ENCODE results near the gene ABCF3. TPM values are rescaled to one million over a fixed set of nuclear protein-coding genes. Genes with fewer than 3 reads are reported as not detected.

ABCF3 gene
- total RNA-seq, 1 experiment from 2014 or later = 79.4 TPM

DNA sequence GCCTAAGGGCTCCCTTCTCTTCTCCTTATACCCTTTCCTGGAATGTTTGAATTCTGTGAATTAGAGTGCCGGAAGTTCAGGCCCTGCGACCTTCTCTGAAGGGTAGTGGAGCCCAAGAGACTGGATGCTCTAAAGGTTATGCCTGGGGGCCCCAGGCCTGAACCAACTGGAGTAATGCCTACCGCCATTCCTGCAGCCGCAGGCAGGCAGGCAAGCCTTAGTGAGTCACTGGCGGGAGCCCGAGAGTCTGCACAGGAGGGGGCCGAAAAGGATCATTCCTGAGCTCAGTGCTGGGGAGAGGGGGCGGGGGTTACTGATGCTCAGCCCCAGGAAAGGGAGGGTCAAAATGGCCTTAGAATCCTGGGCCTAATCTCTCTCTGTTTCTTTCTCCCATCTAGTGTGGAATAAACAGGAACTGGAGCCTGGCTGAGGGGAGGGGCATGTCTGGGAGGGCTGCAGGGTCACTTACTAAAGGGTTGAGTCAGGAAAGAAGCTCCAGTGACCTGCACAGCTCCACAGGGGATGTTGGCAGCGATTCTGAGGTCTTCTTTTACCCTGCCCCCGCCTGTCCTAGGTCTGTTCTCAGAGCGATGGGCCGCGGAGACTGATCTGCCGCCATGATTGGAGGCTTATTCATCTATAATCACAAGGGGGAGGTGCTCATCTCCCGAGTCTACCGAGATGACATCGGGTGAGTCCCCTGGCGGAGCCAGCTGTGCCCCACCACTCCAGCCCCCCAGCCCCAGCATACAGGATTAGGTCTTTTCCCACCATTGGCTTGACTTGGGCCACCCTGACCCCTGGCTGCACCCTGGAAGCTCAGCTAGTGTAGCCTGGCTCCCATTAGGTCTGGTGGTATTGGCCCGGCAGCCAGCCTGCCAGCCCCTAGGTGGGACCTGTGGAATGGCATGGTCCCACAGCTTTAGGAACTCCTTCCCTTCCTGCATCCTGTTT is 9.3 kb upstream of the ABCF3 start:
- Histone ChIP-seq H3K9me3 (no peaks in the 10 kb centered on the region), H3K4me3 (peak overlapping the region; percentile 92), H3K36me3 (peaks cover 71% of the 10 kb centered on the region), H3K27me3 (no peaks in the 10 kb centered on the region)
- peak; percentile 97 for DNase-seq

- H3K27me3 ChIP-seq = no peaks in the 10 kb centered on the region
- no peak for DNase-seq
- H3K9me3 ChIP-seq = no peaks in the 10 kb centered on the region
- H3K4me3 ChIP-seq = no peak overlapping the region
- H3K36me3 ChIP-seq = peaks cover 71% of the 10 kb centered on the region
Observed at GRCh38 chr3:184177331-184177731, 8.7 kb upstream of the ABCF3 start.

GRCh38 chr3:184177767-184178306 is 8.2 kb upstream of the ABCF3 start:
- DNase-seq = no peak
- no peak overlapping the region for H3K4me3 ChIP-seq
- no peaks in the 10 kb centered on the region for H3K27me3 ChIP-seq
- no peaks in the 10 kb centered on the region for H3K9me3 ChIP-seq
- peaks cover 72% of the 10 kb centered on the region for H3K36me3 ChIP-seq

- Histone ChIP-seq H3K9me3 (no peaks in the 10 kb centered on the region), H3K27me3 (no peaks in the 10 kb centered on the region), H3K4me3 (no peak overlapping the region), H3K36me3 (peaks cover 75% of the 10 kb centered on the region)
- no peak for DNase-seq
Observed at GRCh38 chr3:184178521-184179138, 7.4 kb upstream of the ABCF3 start.

DNA sequence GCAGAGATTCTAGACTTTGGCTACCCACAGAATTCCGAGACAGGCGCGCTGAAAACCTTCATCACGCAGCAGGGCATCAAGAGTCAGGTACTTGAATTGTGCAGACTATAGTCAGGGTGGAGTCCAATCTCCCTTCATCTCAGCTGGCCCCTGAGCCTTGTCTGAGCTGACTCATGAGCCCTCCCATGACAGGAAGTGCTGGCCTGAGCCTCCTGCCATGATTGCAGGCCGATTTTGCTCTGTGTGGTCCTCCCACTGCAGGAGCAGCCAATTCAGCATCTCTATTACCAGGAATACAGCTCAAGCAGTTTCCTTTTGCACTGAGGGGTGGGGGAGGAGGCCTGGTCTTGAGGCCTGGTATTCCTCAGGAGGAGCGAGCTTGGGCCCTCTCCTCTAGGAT is 5.8 kb upstream of the ABCF3 start:
- Histone ChIP-seq H3K9me3 (no peaks in the 10 kb centered on the region), H3K4me3 (no peak overlapping the region), H3K36me3 (peaks cover 83% of the 10 kb centered on the region), H3K27me3 (no peaks in the 10 kb centered on the region)
- DNase-seq = peak; percentile 43

DNA sequence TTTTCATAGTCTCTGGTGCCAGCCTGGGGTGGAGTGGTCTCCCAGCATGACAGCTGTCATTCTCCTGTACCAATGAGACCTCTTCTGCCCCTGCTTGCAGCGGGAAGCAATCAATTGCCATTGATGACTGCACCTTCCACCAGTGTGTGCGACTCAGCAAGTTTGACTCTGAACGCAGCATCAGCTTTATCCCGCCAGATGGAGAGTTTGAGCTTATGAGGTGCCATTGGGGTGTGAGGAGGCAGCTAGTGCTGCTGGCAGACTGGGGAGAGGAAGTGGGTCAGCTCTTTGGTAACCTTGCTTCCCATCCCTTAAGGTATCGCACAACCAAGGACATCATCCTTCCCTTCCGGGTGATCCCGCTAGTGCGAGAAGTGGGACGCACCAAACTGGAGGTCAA is 4.4 kb upstream of the ABCF3 start:
- no peaks in the 10 kb centered on the region for H3K27me3 ChIP-seq
- peaks cover 88% of the 10 kb centered on the region for H3K36me3 ChIP-seq
- DNase-seq = no peak
- H3K9me3 ChIP-seq = no peaks in the 10 kb centered on the region
- H3K4me3 ChIP-seq = no peak overlapping the region

DNA sequence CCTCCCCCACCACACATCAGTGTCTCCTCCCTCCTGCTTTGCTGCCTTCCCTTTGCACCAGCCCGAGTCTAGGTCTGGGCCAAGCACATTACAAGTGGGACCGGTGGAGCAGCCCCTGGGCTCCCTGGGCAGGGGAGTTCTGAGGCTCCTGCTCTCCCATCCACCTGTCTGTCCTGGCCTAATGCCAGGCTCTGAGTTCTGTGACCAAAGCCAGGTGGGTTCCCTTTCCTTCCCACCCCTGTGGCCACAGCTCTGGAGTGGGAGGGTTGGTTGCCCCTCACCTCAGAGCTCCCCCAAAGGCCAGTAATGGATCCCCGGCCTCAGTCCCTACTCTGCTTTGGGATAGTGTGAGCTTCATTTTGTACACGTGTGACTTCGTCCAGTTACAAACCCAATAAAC is 2.3 kb upstream of the ABCF3 start:
- peaks cover 85% of the 10 kb centered on the region for H3K36me3 ChIP-seq
- no peak overlapping the region for H3K4me3 ChIP-seq
- DNase-seq = no peak
- no peaks in the 10 kb centered on the region for H3K27me3 ChIP-seq
- H3K9me3 ChIP-seq = no peaks in the 10 kb centered on the region

DNA sequence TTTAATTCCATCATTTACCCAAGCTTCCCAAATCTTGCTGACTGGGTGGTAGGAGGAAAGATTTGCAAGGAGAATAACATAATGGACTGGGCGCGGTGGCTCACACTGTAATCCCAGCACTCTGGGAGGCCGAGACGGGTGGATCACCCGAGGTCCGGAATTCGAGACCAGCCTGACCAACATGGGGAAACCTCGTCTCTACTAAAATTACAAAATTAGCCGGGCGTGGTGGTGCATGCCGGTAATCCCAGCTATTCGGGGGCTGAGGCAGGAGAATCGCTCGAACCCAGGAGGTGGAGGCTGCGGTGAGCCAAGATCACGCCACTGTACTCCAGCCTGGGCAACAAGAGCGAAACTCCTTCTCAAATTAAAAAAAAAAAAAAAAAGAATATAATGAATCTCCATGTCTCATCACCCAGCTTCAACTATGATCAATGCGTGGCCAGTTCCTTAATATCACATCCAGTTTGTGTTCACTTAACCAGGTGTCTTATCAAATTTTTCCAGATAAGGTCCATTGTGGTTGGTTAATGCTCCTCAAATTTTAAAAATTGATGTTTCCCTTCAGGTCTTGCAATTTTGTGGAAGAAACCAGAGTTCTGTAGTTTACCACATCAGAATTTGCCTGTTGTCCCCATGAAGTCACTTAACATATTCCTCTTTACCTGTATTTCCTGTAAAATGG is 1.3 kb upstream of the ABCF3 start:
- Histone ChIP-seq H3K9me3 (no peaks in the 10 kb centered on the region), H3K4me3 (peak overlapping the region; percentile 93), H3K36me3 (peaks cover 86% of the 10 kb centered on the region), H3K27me3 (no peaks in the 10 kb centered on the region)
- no peak for DNase-seq

GRCh38 chr3:184185461-184186183 is 377 bp upstream of the ABCF3 start:
- Histone ChIP-seq H3K36me3 (peaks cover 86% of the 10 kb centered on the region), H3K9me3 (no peaks in the 10 kb centered on the region), H3K4me3 (peak overlapping the region; percentile 93), H3K27me3 (no peaks in the 10 kb centered on the region)
- DNase-seq = peak; percentile 99

- Histone ChIP-seq H3K36me3 (peaks cover 83% of the 10 kb centered on the region), H3K27me3 (no peaks in the 10 kb centered on the region), H3K4me3 (peak overlapping the region; percentile 93), H3K9me3 (no peaks in the 10 kb centered on the region)
- DNase-seq = no peak
Observed at GRCh38 chr3:184186902-184187207, 856 bp downstream of the ABCF3 start.

GRCh38 chr3:184188080-184188479 is 2.1 kb downstream of the ABCF3 start:
- H3K27me3 ChIP-seq = no peaks in the 10 kb centered on the region
- no peak for DNase-seq
- peaks cover 83% of the 10 kb centered on the region for H3K36me3 ChIP-seq
- H3K9me3 ChIP-seq = no peaks in the 10 kb centered on the region
- H3K4me3 ChIP-seq = no peak overlapping the region

- Histone ChIP-seq H3K27me3 (no peaks in the 10 kb centered on the region), H3K9me3 (no peaks in the 10 kb centered on the region), H3K4me3 (no peak overlapping the region), H3K36me3 (peaks cover 81% of the 10 kb centered on the region)
- DNase-seq = no peak
Observed at GRCh38 chr3:184189421-184189820, 3.4 kb downstream of the ABCF3 start.

GRCh38 chr3:184192889-184193288 is 6.9 kb downstream of the ABCF3 start:
- Histone ChIP-seq H3K9me3 (no peaks in the 10 kb centered on the region), H3K36me3 (peaks cover 74% of the 10 kb centered on the region), H3K27me3 (no peaks in the 10 kb centered on the region), H3K4me3 (no peak overlapping the region)
- no peak for DNase-seq

GRCh38 chr3:184193991-184194539 is 8.1 kb downstream of the ABCF3 start:
- Histone ChIP-seq H3K36me3 (peaks cover 62% of the 10 kb centered on the region), H3K9me3 (no peaks in the 10 kb centered on the region), H3K27me3 (no peaks in the 10 kb centered on the region), H3K4me3 (no peak overlapping the region)
- DNase-seq = no peak

- no peaks in the 10 kb centered on the region for H3K27me3 ChIP-seq
Observed at GRCh38 chr3:184196536-184196935, 10.5 kb downstream of the ABCF3 start.

GRCh38 chr3:184198509-184198908 is 12.5 kb downstream of the ABCF3 start:
- Histone ChIP-seq H3K9me3 (no peaks in the 10 kb centered on the region), H3K27me3 (no peaks in the 10 kb centered on the region), H3K36me3 (peaks cover 20% of the 10 kb centered on the region), H3K4me3 (no peak overlapping the region)
- no peak for DNase-seq

More at GRCh38 chr3:184196536-184196935, 10.5 kb downstream of the ABCF3 start:
- no peak for DNase-seq
- Histone ChIP-seq H3K36me3 (peaks cover 38% of the 10 kb centered on the region), H3K4me3 (no peak overlapping the region), H3K9me3 (no peaks in the 10 kb centered on the region)

All from MG63 (cell line).